ENCODE measurements around the gene TCF25.

TCF25 gene

GRCh38 chr16:89907055-89907814 is 33.8 kb downstream of the TCF25 start:
- Histone ChIP-seq H3K27ac (no peak overlapping the region), H3K27me3 (no peaks in the 10 kb centered on the region), H3K9me3 (no peaks in the 10 kb centered on the region), H3K4me3 (no peak overlapping the region), H3K4me1 (peaks cover 0 to 6% (median 0%) of the 10 kb centered on the region in 4 donors), H3K36me3 (peaks cover 54 to 94% (median 90%) of the 10 kb centered on the region in 3 donors)
- no peak for TF ChIP-seq CTCF (IDR thresholded peaks at IDR 0.05)
- intact Hi-C loops (cut with DNase I; ENCODE audit: low total_unique reads): no loop called here
- no peak for DNase-seq

- peaks cover 0 to 6% (median 0%) of the 10 kb centered on the region in 4 donors for H3K4me1 ChIP-seq
- H3K36me3 ChIP-seq: peaks cover 47 to 98% (median 85%) of the 10 kb centered on the region in 3 donors
- H3K9me3 ChIP-seq: no peaks in the 10 kb centered on the region
- no peak overlapping the region for H3K27ac ChIP-seq
- no peak for TF ChIP-seq CTCF (IDR thresholded peaks at IDR 0.05)
- no peaks in the 10 kb centered on the region for H3K27me3 ChIP-seq
- H3K4me3 ChIP-seq: no peak overlapping the region
- no peak for DNase-seq
- intact Hi-C loops (cut with DNase I; ENCODE audit: low total_unique reads): no loop called here
These were observed 34.8 kb downstream of the TCF25 start for GRCh38 chr16:89908236-89908635.

GRCh38 chr16:89909777-89910716 is 36.7 kb downstream of the TCF25 start:
- H3K4me1 ChIP-seq: peaks cover 0 to 6% (median 0%) of the 10 kb centered on the region in 4 donors
- no peak overlapping the region for H3K27ac ChIP-seq
- H3K36me3 ChIP-seq: peaks cover 29 to 83% (median 67%) of the 10 kb centered on the region in 3 donors
- H3K4me3 ChIP-seq: no peak overlapping the region
- DNase-seq: peak; percentile 75 to 82
- peak; percentile 65 to 80 for TF ChIP-seq CTCF (IDR thresholded peaks at IDR 0.05)
- H3K9me3 ChIP-seq: no peaks in the 10 kb centered on the region
- intact Hi-C loops (cut with DNase I; ENCODE audit: low total_unique reads): no loop called here
- H3K27me3 ChIP-seq: no peaks in the 10 kb centered on the region

- H3K36me3 ChIP-seq: peaks cover 29 to 76% (median 59%) of the 10 kb centered on the region in 3 donors
- DNase-seq: no peak
- no peak overlapping the region for H3K4me3 ChIP-seq
- TF ChIP-seq CTCF (IDR thresholded peaks at IDR 0.05): no peak
- intact Hi-C loops (cut with DNase I; ENCODE audit: low total_unique reads): no loop called here
- H3K9me3 ChIP-seq: no peaks in the 10 kb centered on the region
- no peak overlapping the region for H3K27ac ChIP-seq
- H3K4me1 ChIP-seq: peaks cover 0 to 6% (median 0%) of the 10 kb centered on the region in 4 donors
- no peaks in the 10 kb centered on the region for H3K27me3 ChIP-seq
These were observed 37.4 kb downstream of the TCF25 start for GRCh38 chr16:89910717-89911354.

GRCh38 chr16:89911375-89911774 is 38.0 kb downstream of the TCF25 start:
- H3K4me3 ChIP-seq: no peak overlapping the region
- intact Hi-C loops (cut with DNase I; ENCODE audit: low total_unique reads): no loop called here
- DNase-seq: peak in 1 of 2 donors; percentile 65
- H3K4me1 ChIP-seq: peaks cover 0 to 6% (median 0%) of the 10 kb centered on the region in 4 donors
- no peak for TF ChIP-seq CTCF (IDR thresholded peaks at IDR 0.05)
- H3K9me3 ChIP-seq: no peaks in the 10 kb centered on the region
- peaks cover 24 to 70% (median 54%) of the 10 kb centered on the region in 3 donors for H3K36me3 ChIP-seq
- no peaks in the 10 kb centered on the region for H3K27me3 ChIP-seq
- H3K27ac ChIP-seq: no peak overlapping the region

Measured in tibial artery (tissue), 4 donors.